AG08396 (cell line): ENCODE results near the gene RAI1.

Source experiments
- DNase-seq: peaks from one replicate; pipeline ENCODE4 v3.0.0; 2012; ENCODE audit warnings: low spot score, mixed read lengths

The RAI1 gene

GRCh38 chr17:17730250-17730935 lies 49.1 kb downstream of the RAI1 start:
- DNase-seq: no peak

GRCh38 chr17:17732444-17732843 lies 51.2 kb downstream of the RAI1 start:
- DNase-seq: no peak

GRCh38 chr17:17732892-17733670 lies 51.8 kb downstream of the RAI1 start:
- peak; percentile 88 for DNase-seq

GRCh38 chr17:17736205-17737183 lies 55.2 kb downstream of the RAI1 start:
- no peak for DNase-seq

- DNase-seq: no peak
Measured at GRCh38 chr17:17737961-17738894, 57.0 kb downstream of the RAI1 start.

- DNase-seq: no peak
Measured at GRCh38 chr17:17738901-17739300, 57.6 kb downstream of the RAI1 start.

GRCh38 chr17:17739388-17740066 lies 58.3 kb downstream of the RAI1 start:
- DNase-seq: peak; percentile 85

- DNase-seq: no peak
Measured at GRCh38 chr17:17740615-17741348, 59.5 kb downstream of the RAI1 start.

- DNase-seq: peak; percentile 74
Measured at GRCh38 chr17:17741349-17742023, 60.2 kb downstream of the RAI1 start.

- peak; percentile 56 for DNase-seq
Measured at GRCh38 chr17:17742133-17742621, 60.9 kb downstream of the RAI1 start.

- DNase-seq: no peak
Measured at GRCh38 chr17:17742688-17743390, 61.6 kb downstream of the RAI1 start.

- DNase-seq: no peak
Measured at GRCh38 chr17:17743391-17744112, 62.3 kb downstream of the RAI1 start.

GRCh38 chr17:17744116-17744515 lies 62.9 kb downstream of the RAI1 start:
- DNase-seq: no peak

GRCh38 chr17:17745476-17746455 lies 64.5 kb downstream of the RAI1 start:
- no peak for DNase-seq

GRCh38 chr17:17748179-17748578 lies 66.9 kb downstream of the RAI1 start:
- DNase-seq: no peak

- no peak for DNase-seq
Measured at GRCh38 chr17:17748604-17749003, 67.3 kb downstream of the RAI1 start.
